ENCODE measurements around the gene PARN. TPM values are rescaled to one million over a fixed set of nuclear protein-coding genes. Genes with fewer than 3 reads are reported as not detected.

The PARN gene
- total and polyA plus RNA-seq, 2 of the 8 experiments (the other 6 are each of a cell fraction or from before 2014, with no cell fraction given): 24.5 to 44.6 TPM

- Histone ChIP-seq H4K20me1 (replicated peaks in 1 of 2; ENCODE audit: control insufficient read depth in 1 of 2, insufficient read depth in 2 of 2, low read length in 2 of 2) (no peaks in the 10 kb centered on the region), H3K4me2 (ENCODE audit: insufficient read depth in 1 of 2, low read depth in 2 of 2, low read length in 2 of 2) (no peak overlapping the region), H2BK120ac (replicated peaks; ENCODE audit: low read depth, low read length) (no peak overlapping the region), H3K4ac (replicated peaks; ENCODE audit: insufficient read length, low read depth, low read length) (no peak overlapping the region), H3K4me3 (ENCODE audit: extremely low read depth in 1 of 4, insufficient read depth in 2 of 4, low read depth in 3 of 4, low read length in 4 of 4) (no peak overlapping the region), H3K23me2 (ENCODE audit: low read depth, low read length) (no peaks in the 10 kb centered on the region), H3K56ac (replicated peaks; ENCODE audit: insufficient read length, low read depth, low read length) (no peak overlapping the region), H2BK5ac (ENCODE audit: low read depth, low read length) (no peak overlapping the region), H3K27me3 (replicated peaks in 1 of 4; ENCODE audit: control insufficient read depth in 3 of 4, extremely low read depth in 1 of 4, insufficient read depth in 3 of 4, low read length in 3 of 4) (no peaks in the 10 kb centered on the region), H3K23ac (ENCODE audit: insufficient read length) (no peak overlapping the region), H3K14ac (ENCODE audit: insufficient read length) (no peak overlapping the region), H2BK15ac (ENCODE audit: low read length) (no peak overlapping the region), H2AFZ (ENCODE audit: low read length) (no peak overlapping the region), H3K9me3 (ENCODE audit: insufficient read depth in 2 of 2, low read depth in 1 of 2, low read length in 1 of 2) (no peaks in the 10 kb centered on the region), H3K36me3 (ENCODE audit: control insufficient read depth in 2 of 4, insufficient read depth in 4 of 4, low read length in 3 of 4) (peaks cover 11 to 83% (median 41%) of the 10 kb centered on the region in 4 experiments), H4K5ac (ENCODE audit: insufficient read length, low read depth, low read length) (no peak overlapping the region), H3K27ac (ENCODE audit: low read depth, low read length) (no peak overlapping the region), H4K91ac (replicated peaks; ENCODE audit: insufficient read length, low read length) (no peak overlapping the region), H3K79me2 (ENCODE audit: control insufficient read depth in 1 of 2, insufficient read depth in 2 of 2, low read length in 2 of 2) (no peaks in the 10 kb centered on the region), H3K4me1 (replicated peaks in 1 of 4; ENCODE audit: control insufficient read depth in 3 of 4, insufficient read depth in 4 of 4, low read length in 3 of 4) (peaks cover 0 to 3% (median 0%) of the 10 kb centered on the region in 4 experiments; a peak in 1 of 7 replicates), H3K9ac (replicated peaks in 1 of 4; ENCODE audit: extremely low read depth in 1 of 4, low read depth in 3 of 4, low read length in 3 of 4) (no peak overlapping the region), H3K79me1 (ENCODE audit: low read depth, low read length) (no peaks in the 10 kb centered on the region), H4K8ac (ENCODE audit: extremely low read depth, insufficient read depth, low read length) (no peak overlapping the region), H2BK12ac (ENCODE audit: low read depth, low read length) (no peak overlapping the region), H2AK5ac (ENCODE audit: low read depth, low read length) (no peak overlapping the region), H2BK20ac (ENCODE audit: low read length) (no peak overlapping the region), H3K18ac (ENCODE audit: extremely low read depth, low read length) (no peak overlapping the region)
- 85% methylated on average over 6 of the region's 6 CpGs; no CpG with 5 or more reads in 1 of the 2 experiments for whole genome bisulfite sequencing, 2 experiments (ENCODE audit: extremely low coverage in 1 of 2, insufficient coverage in 1 of 2, insufficient read length in 1 of 2, insufficient replicate concordance in 2 of 2, low coverage in 1 of 2, low lambda C conversion rate in 2 of 2, missing lambda C conversion rate in 1 of 2)
- DNase-seq (ENCODE audit: low read depth in 1 of 2, low spot score in 2 of 2) (no peak), FAIRE-seq (no peak)
- CTCF ChIA-PET (ENCODE audit: partially characterized antibody): interaction anchor here (1.4 kb wide), 1 partner anchor 9 kb away, joined by 5 read pairs; no protein-coding TSS in a partner anchor
- POLR2A ChIA-PET (ENCODE audit: partially characterized antibody): interaction anchor here (0.7 to 3.3 kb wide), 8 partner anchors 9 to 1007 kb away, joined by 3 to 19 read pairs (median 4); partner anchors contain the start of gene PARN
- no peak for TF ChIP-seq SRF (IDR thresholded peaks at IDR 0.05; ENCODE audit: low read depth, low read length)
- TF ChIP-seq NANOG (IDR thresholded peaks at IDR 0.05; ENCODE audit: insufficient read depth, low read depth, low read length, poor library complexity, severe bottlenecking): no peak
- no peak for TF ChIP-seq RXRA (IDR thresholded peaks at IDR 0.05; ENCODE audit: insufficient read depth, low read depth, low read length)
Observed at GRCh38 chr16:14609716-14610115, 20.3 kb downstream of the PARN start.
